ENCODE results near the gene BSCL2.
A peak's percentile ranks its signal among the peaks of the same experiment; 100 is the strongest.
"Not testable (repeated sequence)": the region's sequence is repeated elsewhere in the genome, so short reads cannot be mapped to it uniquely, and the experiment has no call there.

The BSCL2 gene

DNA sequence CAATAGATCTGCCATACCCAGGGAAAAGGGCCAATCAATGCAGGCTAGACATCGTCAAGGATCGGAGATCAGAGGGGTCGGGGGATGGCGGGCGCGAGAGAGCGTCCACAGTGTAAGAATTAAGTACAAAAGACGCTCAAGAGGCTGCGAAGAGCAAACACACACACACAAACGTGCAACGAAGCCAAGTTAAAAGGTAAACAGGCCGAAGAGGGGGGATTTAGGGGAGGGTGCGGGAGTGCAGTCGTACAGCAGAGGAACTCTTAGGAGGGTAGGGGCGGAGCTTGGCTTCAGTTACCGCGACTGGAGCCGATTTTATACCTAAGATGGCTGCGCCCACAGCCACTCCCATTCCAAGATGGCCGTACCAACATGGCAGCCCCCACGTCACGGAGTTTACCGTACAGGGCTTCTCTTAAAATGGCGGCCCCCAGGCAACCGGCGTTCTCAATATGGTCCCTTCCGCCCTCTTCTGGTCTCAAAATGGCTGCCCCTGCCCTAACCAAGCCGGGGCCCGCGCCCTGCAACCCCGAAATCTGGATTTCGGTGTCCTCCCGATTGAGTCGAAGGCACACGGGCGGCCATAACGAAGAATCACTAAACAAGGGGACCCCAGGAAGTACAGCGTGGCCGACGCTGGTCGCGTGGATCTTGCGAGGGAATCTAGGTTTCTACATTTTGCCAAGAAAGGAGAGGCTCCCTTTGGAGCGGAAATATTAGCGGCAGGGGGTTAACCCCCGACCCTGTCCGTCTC lies 2.2 kb upstream of the BSCL2 start:
- H3K4me3 ChIP-seq (replicated peaks; ENCODE audit: low read depth, low read length) = peak overlapping the region; percentile 58
- peak; percentile 98 for DNase-seq (ENCODE audit: low read depth)
- TF ChIP-seq, protein P1, sequence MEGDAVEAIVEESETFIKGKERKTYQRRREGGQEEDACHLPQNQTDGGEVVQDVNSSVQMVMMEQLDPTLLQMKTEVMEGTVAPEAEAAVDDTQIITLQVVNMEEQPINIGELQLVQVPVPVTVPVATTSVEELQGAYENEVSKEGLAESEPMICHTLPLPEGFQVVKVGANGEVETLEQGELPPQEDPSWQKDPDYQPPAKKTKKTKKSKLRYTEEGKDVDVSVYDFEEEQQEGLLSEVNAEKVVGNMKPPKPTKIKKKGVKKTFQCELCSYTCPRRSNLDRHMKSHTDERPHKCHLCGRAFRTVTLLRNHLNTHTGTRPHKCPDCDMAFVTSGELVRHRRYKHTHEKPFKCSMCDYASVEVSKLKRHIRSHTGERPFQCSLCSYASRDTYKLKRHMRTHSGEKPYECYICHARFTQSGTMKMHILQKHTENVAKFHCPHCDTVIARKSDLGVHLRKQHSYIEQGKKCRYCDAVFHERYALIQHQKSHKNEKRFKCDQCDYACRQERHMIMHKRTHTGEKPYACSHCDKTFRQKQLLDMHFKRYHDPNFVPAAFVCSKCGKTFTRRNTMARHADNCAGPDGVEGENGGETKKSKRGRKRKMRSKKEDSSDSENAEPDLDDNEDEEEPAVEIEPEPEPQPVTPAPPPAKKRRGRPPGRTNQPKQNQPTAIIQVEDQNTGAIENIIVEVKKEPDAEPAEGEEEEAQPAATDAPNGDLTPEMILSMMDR (IDR thresholded peaks at IDR 0.05; ENCODE audit: low read length, missing control alignments) = no peak

DNA sequence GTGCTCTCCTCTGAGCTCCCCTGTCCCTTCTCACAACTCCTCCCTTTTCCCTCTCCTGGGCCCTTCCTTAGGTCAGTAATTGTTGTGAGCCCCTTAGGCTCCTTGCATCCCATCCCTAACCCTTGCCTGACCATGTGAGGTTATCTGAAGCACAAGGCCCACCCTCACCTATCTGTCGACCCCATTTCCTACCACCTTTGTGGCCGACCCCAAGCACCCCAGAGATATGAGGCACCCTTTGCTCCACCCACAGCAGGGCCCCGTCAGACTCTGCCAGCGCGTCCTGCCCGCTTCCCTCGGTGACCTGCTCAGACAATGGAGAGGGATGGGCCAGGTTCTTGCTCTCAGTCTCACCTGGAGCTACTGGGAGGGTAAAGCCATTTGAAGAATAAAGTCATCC lies 1.6 kb upstream of the BSCL2 start:
- peak overlapping the region; percentile 58 for H3K4me3 ChIP-seq (replicated peaks; ENCODE audit: low read depth, low read length)
- no peak for DNase-seq (ENCODE audit: low read depth)
- TF ChIP-seq, protein P1 (IDR thresholded peaks at IDR 0.05; ENCODE audit: low read length, missing control alignments) = no peak

DNA sequence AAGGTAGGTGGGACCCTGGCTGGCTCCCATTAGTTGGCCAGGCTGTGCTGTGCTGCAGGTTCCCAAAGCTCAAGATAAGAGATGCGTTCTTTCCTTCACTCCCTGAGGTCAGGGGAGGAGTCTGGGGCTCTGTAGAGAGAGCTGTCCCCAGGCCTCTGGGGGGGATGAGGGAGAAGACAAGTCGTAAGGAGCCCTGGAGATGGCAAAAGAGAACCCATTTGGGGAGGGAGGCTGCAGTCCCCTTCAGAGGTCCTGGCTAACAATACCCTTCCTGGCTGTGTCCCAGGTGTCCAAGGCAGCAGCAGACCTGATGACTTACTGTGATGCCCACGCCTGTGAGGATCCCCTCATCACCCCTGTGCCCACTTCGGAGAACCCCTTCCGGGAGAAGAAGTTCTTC lies 1.2 kb upstream of the BSCL2 start:
- TF ChIP-seq, protein P1 (IDR thresholded peaks at IDR 0.05; ENCODE audit: low read length, missing control alignments) = no peak
- peak overlapping the region; percentile 58 for H3K4me3 ChIP-seq (replicated peaks; ENCODE audit: low read depth, low read length)
- DNase-seq (ENCODE audit: low read depth) = no peak

DNA sequence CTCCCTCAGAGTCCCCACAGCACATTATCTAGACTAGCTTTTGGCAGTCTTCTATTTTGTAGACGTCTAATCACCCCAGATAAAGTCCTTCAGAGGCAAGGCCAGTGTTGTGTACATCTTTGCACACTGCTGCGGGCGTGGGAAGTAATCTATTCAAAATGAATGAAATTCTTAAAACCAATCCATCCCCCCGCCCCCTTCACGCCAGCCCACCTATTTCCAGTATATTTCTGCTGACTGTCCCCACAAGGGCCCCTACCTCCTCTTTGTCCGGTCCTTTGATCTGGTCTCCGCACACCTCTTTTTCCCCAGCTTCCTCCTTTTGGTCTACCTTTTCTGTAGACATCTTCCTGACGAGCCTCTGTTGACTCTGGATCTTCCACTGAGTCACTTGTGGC lies 375 bp downstream of the BSCL2 start:
- TF ChIP-seq, protein P1 (IDR thresholded peaks at IDR 0.05; ENCODE audit: low read length, missing control alignments) = no peak
- H3K4me3 ChIP-seq (replicated peaks; ENCODE audit: low read depth, low read length) = peak overlapping the region; percentile 43
- no peak for DNase-seq (ENCODE audit: low read depth)

DNA sequence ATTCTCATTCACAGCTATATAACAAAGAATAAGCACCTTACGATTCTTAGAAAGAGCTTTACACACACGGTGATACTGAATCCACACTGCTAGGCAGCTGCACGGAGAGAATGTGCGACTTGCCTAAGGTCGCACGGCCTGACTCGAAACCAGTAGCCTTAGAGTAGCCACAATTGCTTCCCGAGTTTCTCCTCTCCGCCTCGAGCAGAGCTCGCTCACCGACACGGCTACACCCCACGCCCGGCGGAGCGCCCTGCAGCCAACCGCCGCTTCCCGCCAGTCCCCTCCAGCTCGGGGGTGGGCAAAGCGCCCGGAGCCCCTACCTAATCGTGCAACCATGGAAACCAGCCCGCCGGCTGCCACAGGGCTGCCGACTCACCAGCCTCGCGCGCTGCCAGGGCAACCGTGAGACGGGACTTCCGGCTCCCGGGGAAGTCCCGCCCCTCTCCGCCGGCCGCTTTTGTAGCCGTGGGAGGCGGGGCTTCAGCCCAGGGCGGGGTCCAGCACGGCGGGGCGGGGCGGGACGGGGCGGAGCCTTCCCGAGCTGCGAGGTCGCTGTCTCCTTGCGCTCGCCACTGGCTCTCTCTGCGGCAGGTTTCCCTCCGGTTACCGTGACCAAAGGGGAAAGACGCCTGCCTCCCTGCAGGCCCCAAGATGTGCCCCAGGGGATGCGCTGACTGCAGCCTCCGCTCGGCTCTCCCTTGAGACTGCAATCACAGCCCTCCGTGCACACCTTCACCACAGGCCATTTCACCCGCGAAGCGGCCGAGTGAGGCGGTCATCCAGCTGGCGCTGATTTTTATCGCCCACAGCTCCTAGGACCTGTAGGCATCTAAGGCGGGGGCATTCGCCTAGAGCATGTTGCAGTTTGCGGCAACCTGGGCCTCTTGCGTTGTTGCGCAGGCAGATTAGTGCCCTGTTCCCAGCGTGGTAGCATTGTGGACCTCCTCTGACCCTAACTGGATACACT lies 1.1 kb downstream of the BSCL2 start:
- peak; percentile 94 for DNase-seq (ENCODE audit: low read depth)
- peak overlapping the region; percentile 62 for H3K4me3 ChIP-seq (replicated peaks; ENCODE audit: low read depth, low read length)
- TF ChIP-seq, protein P1 (IDR thresholded peaks at IDR 0.05; ENCODE audit: low read length, missing control alignments) = no peak

DNA sequence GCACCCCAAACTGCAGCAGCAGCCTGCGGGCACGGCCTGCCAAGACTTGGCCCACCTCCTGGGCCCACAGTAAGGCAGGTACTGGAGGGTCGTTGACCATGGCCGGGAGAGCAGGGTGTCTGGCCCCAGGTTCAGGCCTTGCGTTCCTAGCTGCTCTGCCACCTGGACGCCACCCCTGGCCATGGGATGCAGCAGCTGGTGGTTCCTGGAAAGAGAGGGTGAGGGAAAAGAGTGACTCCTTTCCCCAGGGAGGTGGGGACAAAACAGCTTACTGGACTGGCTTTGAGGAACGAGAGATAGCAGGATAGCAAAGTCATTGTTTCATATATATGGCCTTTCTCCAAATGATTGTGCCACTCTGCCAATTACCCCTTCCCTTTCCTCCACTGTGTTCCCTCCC lies 1.8 kb downstream of the BSCL2 start:
- TF ChIP-seq, protein P1 (IDR thresholded peaks at IDR 0.05; ENCODE audit: low read length, missing control alignments) = no peak
- H3K4me3 ChIP-seq (replicated peaks; ENCODE audit: low read depth, low read length) = peak overlapping the region; percentile 62
- no peak for DNase-seq (ENCODE audit: low read depth)

DNA sequence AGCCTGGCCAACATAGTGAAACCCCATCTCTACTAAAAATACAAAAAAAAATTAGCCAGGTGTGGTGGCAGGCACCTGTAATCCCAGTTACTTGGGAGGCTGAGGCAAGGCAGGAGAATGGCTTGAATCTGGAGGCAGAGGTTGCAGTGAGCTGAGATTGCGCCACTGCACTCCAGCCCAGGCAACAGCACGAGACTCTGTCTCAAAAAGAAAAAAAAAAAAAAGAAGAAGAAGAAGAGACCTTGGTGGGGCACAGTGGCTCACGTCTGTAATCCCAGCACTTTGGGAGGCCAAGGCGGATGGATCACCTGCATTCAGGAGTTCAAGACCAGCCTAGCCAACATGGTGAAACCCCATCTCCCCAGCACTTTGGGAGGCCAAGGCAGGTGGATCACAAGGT lies 3.3 kb downstream of the BSCL2 start:
- not testable (repeated sequence) for H3K4me3 ChIP-seq (replicated peaks; ENCODE audit: low read depth, low read length); DNase-seq (ENCODE audit: low read depth)

Data from fibroblast of pulmonary artery (primary cell).